MM.1S (cell line): ENCODE data around the gene CACNA2D1.

Source experiments
- DNase-seq: peaks from one replicate; pipeline ENCODE4 v3.0.0-alpha.2; 2015
- H2AFZ ChIP-seq: fragments of 300-600 bp; sonication (generic); 2 replicates; pipeline ENCODE4 v1.6.0; 2016; ENCODE audit warnings: antibody characterized with exemption, low read length
- H3F3A ChIP-seq: fragments of 300-600 bp; sonication (generic); 2 replicates; pipeline ENCODE4 v1.6.1; 2016; ENCODE audit warnings: mild to moderate bottlenecking, antibody characterized with exemption, low read length, moderate library complexity, mixed read lengths; ENCODE audit not compliant: insufficient read depth
- H3K27ac ChIP-seq: fragments of 300-600 bp; sonication (generic); 2 replicates; pipeline ENCODE4 v1.5.1; 2016; ENCODE audit warnings: mild to moderate bottlenecking, low read length
- H3K27me3 ChIP-seq: fragments of 300-600 bp; sonication (generic); replicated peaks from 2 replicates; pipeline ENCODE4 v1.6.0; 2016; ENCODE audit warnings: low read length; ENCODE audit not compliant: insufficient read depth
- H3K36me3 ChIP-seq: fragments of 300-600 bp; sonication (generic); replicated peaks from 2 replicates; pipeline ENCODE4 v1.6.1; 2016; ENCODE audit warnings: mild to moderate bottlenecking, low read length, mixed read lengths; ENCODE audit not compliant: insufficient read depth
- H3K4me1 ChIP-seq: fragments of 300-600 bp; sonication (generic); 2 replicates; pipeline ENCODE4 v1.6.1; 2016; ENCODE audit warnings: low read length, mixed read lengths
- H3K4me2 ChIP-seq: fragments of 300-600 bp; sonication (generic); 2 replicates; pipeline ENCODE4 v1.6.0; 2016; ENCODE audit warnings: low read depth, low read length
- H3K4me3 ChIP-seq: fragments of 300-600 bp; sonication (generic); 2 replicates; pipeline ENCODE4 v1.5.1; 2016; ENCODE audit warnings: low read length, mixed read lengths
- H3K79me2 ChIP-seq: fragments of 300-600 bp; sonication (generic); 2 replicates; pipeline ENCODE4 v1.6.1; 2016; ENCODE audit warnings: mixed run types, low read length, mixed read lengths
- H3K9ac ChIP-seq: fragments of 300-600 bp; sonication (generic); 2 replicates; pipeline ENCODE4 v1.6.1; 2016; ENCODE audit warnings: low read length, mixed read lengths
- H3K9me2 ChIP-seq: fragments of 300-600 bp; sonication (generic); replicated peaks from 2 replicates; pipeline ENCODE4 v1.6.1; 2016; ENCODE audit warnings: mild to moderate bottlenecking, low read length, mixed read lengths; ENCODE audit not compliant: insufficient read depth
- H3K9me3 ChIP-seq: fragments of 300-600 bp; sonication (generic); replicated peaks from 2 replicates; pipeline ENCODE4 v1.6.1; 2016; ENCODE audit warnings: mild to moderate bottlenecking, low read length, mixed read lengths; ENCODE audit not compliant: insufficient read depth
- H4K20me1 ChIP-seq: fragments of 300-600 bp; sonication (generic); 2 replicates; pipeline ENCODE4 v1.6.1; 2016; ENCODE audit warnings: mild to moderate bottlenecking, low read length, moderate library complexity, mixed read lengths; ENCODE audit not compliant: insufficient read depth
- CTCF ChIP-seq: fragments of 300-600 bp; sonication (generic); IDR thresholded peaks from 2 replicates; pipeline ENCODE4 v1.5.1; 2016; ENCODE audit warnings: antibody characterized with exemption, low read length, mixed read lengths
- EZH2 ChIP-seq: fragments of 300-600 bp; sonication (generic); optimal IDR thresholded peaks from 2 replicates; pipeline ENCODE3; 2017; ENCODE audit warnings: low read depth, mild to moderate bottlenecking, antibody characterized with exemption, low read length, mixed read lengths
- EZH2phosphoT487 ChIP-seq: fragments of 300-600 bp; sonication (generic); IDR thresholded peaks from 2 replicates; pipeline ENCODE4 v1.6.1; 2018; ENCODE audit warnings: antibody characterized with exemption, low read length

The CACNA2D1 gene

GRCh38 chr7:82021713-82022112 is 421.9 kb downstream of the CACNA2D1 start:
- no peaks in the 10 kb centered on the region for H3K36me3 ChIP-seq
- H3K4me2 ChIP-seq, result no peak overlapping the region
- H3K4me3 ChIP-seq, result no peak overlapping the region
- no peak overlapping the region for H3K27ac ChIP-seq
- DNase-seq, result no peak
- no peaks in the 10 kb centered on the region for H3K27me3 ChIP-seq
- H3K9ac ChIP-seq, result no peak overlapping the region
- H3K79me2 ChIP-seq, result no peaks in the 10 kb centered on the region
- no peaks in the 10 kb centered on the region for H3F3A ChIP-seq
- H4K20me1 ChIP-seq, result no peaks in the 10 kb centered on the region
- no peaks in the 10 kb centered on the region for H3K9me3 ChIP-seq
- no peak overlapping the region for H2AFZ ChIP-seq
- TF ChIP-seq EZH2phosphoT487 (no peak), EZH2 (no peak), CTCF (no peak)
- H3K4me1 ChIP-seq, result peaks cover 13% of the 10 kb centered on the region; the same call in 1 of the 2 replicates
- no peaks in the 10 kb centered on the region for H3K9me2 ChIP-seq

- H3K4me3 ChIP-seq, result no peak overlapping the region
- TF ChIP-seq CTCF (no peak), EZH2 (no peak), EZH2phosphoT487 (no peak)
- no peaks in the 10 kb centered on the region for H3K9me2 ChIP-seq
- H4K20me1 ChIP-seq, result no peaks in the 10 kb centered on the region
- no peak overlapping the region for H3K9ac ChIP-seq
- peaks cover 13% of the 10 kb centered on the region; the same call in 1 of the 2 replicates for H3K4me1 ChIP-seq
- H3K9me3 ChIP-seq, result no peaks in the 10 kb centered on the region
- H3K36me3 ChIP-seq, result no peaks in the 10 kb centered on the region
- H2AFZ ChIP-seq, result no peak overlapping the region
- H3K79me2 ChIP-seq, result no peaks in the 10 kb centered on the region
- no peak for DNase-seq
- no peaks in the 10 kb centered on the region for H3F3A ChIP-seq
- H3K27me3 ChIP-seq, result no peaks in the 10 kb centered on the region
- no peak overlapping the region for H3K27ac ChIP-seq
- no peak overlapping the region for H3K4me2 ChIP-seq
These were observed 422.5 kb downstream of the CACNA2D1 start for GRCh38 chr7:82021036-82021435.

DNA sequence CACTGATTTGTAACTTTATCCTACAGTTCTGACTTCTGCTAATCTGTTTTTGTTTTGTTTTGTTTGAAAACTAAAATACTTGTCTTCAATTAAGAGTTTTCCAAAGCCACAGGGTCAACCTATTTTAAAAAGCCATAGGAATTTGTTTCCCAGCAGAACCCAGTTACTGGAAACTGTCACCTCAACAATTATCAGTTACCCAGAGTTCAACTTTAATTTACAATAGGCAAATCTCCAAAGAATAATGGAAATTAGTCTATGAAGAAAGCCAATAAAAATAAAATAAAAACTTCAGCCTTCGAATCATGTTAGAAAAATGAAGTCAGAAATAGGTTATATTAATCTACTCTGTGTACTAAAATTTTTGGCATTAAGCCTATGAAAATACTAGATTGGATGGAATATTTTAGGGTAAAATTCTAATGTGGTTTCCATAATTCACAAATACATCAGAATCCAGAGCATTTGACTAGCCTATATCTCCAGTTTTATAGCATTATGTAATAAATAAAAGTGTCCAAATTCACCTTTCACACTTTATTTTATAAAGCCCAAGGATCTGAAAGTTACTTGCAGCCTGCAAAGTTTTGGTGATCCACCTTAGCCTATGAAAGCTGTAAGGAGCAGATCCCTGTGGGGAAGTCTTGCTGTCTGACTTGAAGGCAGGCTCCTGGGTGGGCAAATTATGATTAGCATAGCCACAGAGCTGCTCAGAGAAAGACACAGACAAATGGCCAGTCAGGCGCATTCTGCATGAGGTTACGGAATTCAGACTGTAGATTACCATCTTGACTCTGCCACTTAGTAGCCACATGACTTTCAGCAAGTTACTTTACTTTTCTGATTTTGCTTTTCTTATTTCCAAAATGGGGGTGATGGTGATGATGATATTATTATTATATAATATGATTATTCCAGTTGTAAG is 423.8 kb downstream of the CACNA2D1 start:
- H3K27me3 ChIP-seq, result no peaks in the 10 kb centered on the region
- H3K36me3 ChIP-seq, result no peaks in the 10 kb centered on the region
- H3K27ac ChIP-seq, result no peak overlapping the region
- H3K9ac ChIP-seq, result no peak overlapping the region
- H3K9me3 ChIP-seq, result no peaks in the 10 kb centered on the region
- no peaks in the 10 kb centered on the region for H3F3A ChIP-seq
- TF ChIP-seq EZH2phosphoT487, result no peak
- no peak for TF ChIP-seq CTCF
- TF ChIP-seq EZH2, result no peak
- H3K9me2 ChIP-seq, result no peaks in the 10 kb centered on the region
- no peak overlapping the region for H3K4me3 ChIP-seq
- no peaks in the 10 kb centered on the region for H3K79me2 ChIP-seq
- no peak overlapping the region for H3K4me2 ChIP-seq
- no peaks in the 10 kb centered on the region for H4K20me1 ChIP-seq
- no peak overlapping the region for H2AFZ ChIP-seq
- H3K4me1 ChIP-seq, result peaks cover under 1% of the 10 kb centered on the region; the same call in 1 of the 2 replicates
- no peak for DNase-seq
